Mesenchymal stem cell (in vitro differentiated cells and primary cell): Measurements from ENCODE around the gene TRAF3.
A peak's percentile ranks its signal among the peaks of the same experiment; 100 is the strongest.

Source experiments
- DNase-seq: peaks from one replicate; pipeline ENCODE4 v3.0.0-alpha.2; 2013
- H2AFZ ChIP-seq: one replicate; pipeline ENCODE4 v1.6.1; 2013; ENCODE audit warnings: low read depth, mild to moderate bottlenecking, control low read depth, inconsistent platforms, low read length, moderate library complexity
- H2AK5ac ChIP-seq: 2 replicates; pipeline ENCODE4 v1.6.1; 2013; ENCODE audit warnings: low read length, moderate library complexity, mild to moderate bottlenecking, inconsistent platforms; ENCODE audit not compliant: severe bottlenecking
- H2BK120ac ChIP-seq: one replicate; pipeline ENCODE4 v1.6.1; 2013; ENCODE audit warnings: low read depth, mild to moderate bottlenecking, inconsistent platforms, low read length, moderate library complexity
- H2BK12ac ChIP-seq, 2 experiments: one replicate each; pipeline ENCODE4 v1.6.1; 2013; ENCODE audit warnings: inconsistent platforms in 2 of 2, low read length in 2 of 2, mild to moderate bottlenecking in 2 of 2, moderate library complexity in 2 of 2, control low read depth in 1 of 2
- H2BK15ac ChIP-seq: one replicate; pipeline ENCODE4 v1.6.1; 2013; ENCODE audit warnings: mild to moderate bottlenecking, low read depth, inconsistent platforms; ENCODE audit not compliant: poor library complexity, severe bottlenecking
- H2BK5ac ChIP-seq: 2 replicates; pipeline ENCODE4 v1.6.1; 2013; ENCODE audit warnings: low read depth, mild to moderate bottlenecking, low read length, control low read depth, inconsistent platforms; ENCODE audit not compliant: poor library complexity, severe bottlenecking
- H3K14ac ChIP-seq, 2 experiments: one replicate each; pipeline ENCODE4 v1.6.1; 2013; ENCODE audit warnings: inconsistent platforms in 2 of 2, low read length in 2 of 2, control low read depth in 1 of 2, mild to moderate bottlenecking in 1 of 2, moderate library complexity in 1 of 2
- H3K18ac ChIP-seq, 2 experiments: one replicate each; pipeline ENCODE4 v1.6.1; 2013; ENCODE audit warnings: inconsistent platforms in 2 of 2, low read length in 2 of 2, control low read depth in 1 of 2, low read depth in 1 of 2, mild to moderate bottlenecking in 1 of 2
- H3K23ac ChIP-seq, 2 experiments: one replicate each; pipeline ENCODE4 v1.6.1; 2013; ENCODE audit warnings: inconsistent platforms in 2 of 2, low read length in 2 of 2, mild to moderate bottlenecking in 2 of 2, moderate library complexity in 2 of 2, control low read depth in 1 of 2
- H3K27ac ChIP-seq: 2 replicates; pipeline ENCODE4 v1.5.1; 2013; ENCODE audit warnings: mild to moderate bottlenecking, moderate library complexity, low read length, control low read depth, inconsistent platforms; ENCODE audit not compliant: poor library complexity, severe bottlenecking
- H3K27me3 ChIP-seq, 2 experiments: 2 replicates each; pipeline versions ENCODE4 v1.6.1 to v1.7.0; 2013; ENCODE audit warnings: low read length in 2 of 2, mild to moderate bottlenecking in 2 of 2, moderate library complexity in 2 of 2, control low read depth in 1 of 2, inconsistent platforms in 1 of 2; ENCODE audit not compliant: control insufficient read depth in 1 of 2, insufficient read depth in 1 of 2
- H3K36me3 ChIP-seq, 2 experiments: 2 replicates each; pipeline versions ENCODE4 v1.6.1 to v1.7.0; 2013; ENCODE audit warnings: low read length in 2 of 2, control low read depth in 1 of 2, inconsistent platforms in 1 of 2, low read depth in 1 of 2, mild to moderate bottlenecking in 1 of 2; ENCODE audit not compliant: insufficient read depth in 2 of 2, control insufficient read depth in 1 of 2
- H3K4ac ChIP-seq, 2 experiments: one replicate each; pipeline ENCODE4 v1.6.1; 2013; ENCODE audit warnings: inconsistent platforms in 2 of 2, low read length in 2 of 2, mild to moderate bottlenecking in 2 of 2, moderate library complexity in 2 of 2, control low read depth in 1 of 2, low read depth in 1 of 2
- H3K4me1 ChIP-seq: 2 replicates; pipeline ENCODE4 v1.6.1; 2013; ENCODE audit warnings: low read depth, low read length, control low read depth; ENCODE audit not compliant: control insufficient read depth, insufficient read depth
- H3K4me2 ChIP-seq: 2 replicates; pipeline ENCODE4 v1.6.1; 2013; ENCODE audit warnings: low read length, mild to moderate bottlenecking, inconsistent platforms; ENCODE audit not compliant: poor library complexity, severe bottlenecking
- H3K4me3 ChIP-seq, 2 experiments: 2 replicates each; pipeline versions ENCODE4 v1.5.1 to v1.7.0; 2013; ENCODE audit warnings: low read length in 2 of 2, mild to moderate bottlenecking in 2 of 2, control low read depth in 1 of 2, low read depth in 1 of 2; ENCODE audit not compliant: insufficient read depth in 1 of 2
- H3K79me1 ChIP-seq: replicated peaks from 2 replicates; pipeline ENCODE4 v1.6.1; 2013; ENCODE audit warnings: mild to moderate bottlenecking, control low read depth, low read length, inconsistent platforms; ENCODE audit not compliant: poor library complexity, severe bottlenecking
- H3K9ac ChIP-seq: 2 replicates; pipeline ENCODE4 v1.7.0; 2013; ENCODE audit warnings: mild to moderate bottlenecking, low read length, moderate library complexity
- H3K9me3 ChIP-seq: 2 replicates; pipeline ENCODE4 v1.7.0; 2013; ENCODE audit warnings: mild to moderate bottlenecking, low read length; ENCODE audit not compliant: control insufficient read depth
- H4K8ac ChIP-seq: one replicate; pipeline ENCODE4 v1.6.1; 2013; ENCODE audit warnings: inconsistent platforms, mild to moderate bottlenecking, low read length, moderate library complexity
- H4K91ac ChIP-seq: one replicate; pipeline ENCODE4 v1.6.1; 2013; ENCODE audit warnings: mild to moderate bottlenecking, low read length, inconsistent platforms
- WGBS: methylation state at CpG from one replicate; pipeline ENCODE4 v1.1.7; 2013; ENCODE audit warnings: mixed read lengths; 5-methylcytosine and 5-hydroxymethylcytosine counted together

TRAF3 gene

GRCh38 chr14:102909911-102910310 is 132.7 kb downstream of the TRAF3 start:
- DNase-seq, result no peak
- Histone ChIP-seq H3K14ac (no peak overlapping the region), H2BK5ac (no peak overlapping the region), H3K4ac (no peak overlapping the region), H3K18ac (no peak overlapping the region), H4K8ac (no peak overlapping the region), H3K9ac (no peak overlapping the region), H3K79me1 (no peaks in the 10 kb centered on the region), H2BK15ac (no peak overlapping the region), H2AFZ (no peak overlapping the region), H3K27me3 (no peaks in the 10 kb centered on the region), H2BK120ac (no peak overlapping the region), H3K23ac (no peak overlapping the region), H3K4me3 (no peak overlapping the region), H3K4me2 (no peak overlapping the region), H3K27ac (no peak overlapping the region), H4K91ac (peak overlapping the region; percentile 45), H2BK12ac (no peak overlapping the region), H2AK5ac (no peak overlapping the region), H3K4me1 (no peaks in the 10 kb centered on the region), H3K36me3 (peaks cover 30 to 63% of the 10 kb centered on the region in 2 experiments), H3K9me3 (no peaks in the 10 kb centered on the region)
- WGBS, result 95% methylated on average over 6 of the region's 10 CpGs

DNA sequence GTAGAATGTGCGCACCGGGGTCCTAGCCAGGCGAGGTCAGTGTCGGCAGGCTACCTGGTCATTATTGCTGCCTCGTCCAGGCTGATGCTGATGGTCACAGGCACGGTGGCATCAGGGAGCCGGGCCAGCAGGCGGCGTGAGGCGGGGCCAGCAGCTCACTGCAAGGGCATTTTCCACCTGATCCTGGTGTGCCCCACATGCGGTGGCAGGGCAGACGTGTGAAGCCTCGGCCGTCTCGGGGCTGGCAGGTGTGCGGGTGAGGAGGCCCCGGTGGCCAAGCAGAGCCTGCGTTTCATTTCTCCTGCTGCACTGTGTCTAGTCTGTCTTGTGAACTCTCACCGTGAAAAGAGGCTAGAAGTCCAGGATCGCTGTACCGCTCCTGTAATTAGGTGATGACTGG is 133.2 kb downstream of the TRAF3 start:
- Histone ChIP-seq H3K4me3 (no peak overlapping the region), H2BK12ac (no peak overlapping the region), H3K27me3 (no peaks in the 10 kb centered on the region), H3K9ac (no peak overlapping the region), H2BK5ac (no peak overlapping the region), H3K18ac (no peak overlapping the region), H3K36me3 (peaks cover 25 to 58% of the 10 kb centered on the region in 2 experiments), H2BK120ac (no peak overlapping the region), H3K27ac (no peak overlapping the region), H3K4ac (no peak overlapping the region), H4K8ac (no peak overlapping the region), H2BK15ac (no peak overlapping the region), H3K14ac (no peak overlapping the region), H3K4me2 (no peak overlapping the region), H2AK5ac (no peak overlapping the region), H3K9me3 (no peaks in the 10 kb centered on the region), H2AFZ (no peak overlapping the region), H3K4me1 (no peaks in the 10 kb centered on the region), H3K79me1 (no peaks in the 10 kb centered on the region), H4K91ac (no peak overlapping the region), H3K23ac (no peak overlapping the region)
- WGBS, result 95% methylated on average over 19 of the region's 21 CpGs
- no peak for DNase-seq

DNA sequence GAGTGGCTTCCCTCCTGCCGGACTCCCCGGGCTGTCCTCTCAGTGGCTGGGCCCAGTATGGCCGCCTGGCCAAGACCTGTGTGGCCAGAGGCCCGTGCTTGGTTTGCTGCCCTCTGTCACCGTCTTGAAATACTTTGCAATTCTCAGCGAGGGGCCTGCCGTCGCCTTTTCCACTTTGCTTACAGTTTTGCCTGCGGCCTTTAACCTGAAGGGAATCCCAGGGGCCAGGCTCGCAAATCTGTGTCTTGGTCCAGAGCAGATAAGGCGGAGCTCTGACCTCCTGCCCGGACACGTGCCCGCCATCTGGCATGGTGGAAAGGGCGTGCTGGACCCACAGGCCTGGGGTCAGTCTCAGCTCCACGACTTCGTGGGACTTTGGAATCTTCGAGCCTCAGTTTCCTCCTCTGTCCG is 134.3 kb downstream of the TRAF3 start:
- no peak overlapping the region for H2AK5ac ChIP-seq
- H3K9ac ChIP-seq, result no peak overlapping the region
- H3K36me3 ChIP-seq, result peaks cover 14 to 53% of the 10 kb centered on the region in 2 experiments
- no peak overlapping the region for H2BK15ac ChIP-seq
- no peak overlapping the region for H2BK120ac ChIP-seq
- no peak overlapping the region for H3K4me3 ChIP-seq
- no peak overlapping the region for H4K8ac ChIP-seq
- DNase-seq, result no peak
- H3K27me3 ChIP-seq, result no peaks in the 10 kb centered on the region
- no peak overlapping the region for H3K18ac ChIP-seq
- H3K14ac ChIP-seq, result no peak overlapping the region
- H3K4me1 ChIP-seq, result no peaks in the 10 kb centered on the region
- no peaks in the 10 kb centered on the region for H3K9me3 ChIP-seq
- H3K23ac ChIP-seq, result no peak overlapping the region
- WGBS, result 82% methylated on average over 19 of the region's 19 CpGs
- no peak overlapping the region for H3K4me2 ChIP-seq
- H3K4ac ChIP-seq, result no peak overlapping the region
- no peak overlapping the region for H2AFZ ChIP-seq
- H3K79me1 ChIP-seq, result no peaks in the 10 kb centered on the region
- H3K27ac ChIP-seq, result no peak overlapping the region
- no peak overlapping the region for H4K91ac ChIP-seq
- H2BK12ac ChIP-seq, result no peak overlapping the region
- H2BK5ac ChIP-seq, result no peak overlapping the region

GRCh38 chr14:102911991-102912761 is 134.9 kb downstream of the TRAF3 start:
- no peaks in the 10 kb centered on the region for H3K9me3 ChIP-seq

More at GRCh38 chr14:102911991-102912761, 134.9 kb downstream of the TRAF3 start:
- H3K36me3 ChIP-seq, result peaks cover 9 to 46% of the 10 kb centered on the region in 2 experiments
- H3K79me1 ChIP-seq, result no peaks in the 10 kb centered on the region
- H3K4me1 ChIP-seq, result no peaks in the 10 kb centered on the region
- no peak overlapping the region for H3K4me2 ChIP-seq
- no peak overlapping the region for H2BK5ac ChIP-seq
- no peak overlapping the region for H2AK5ac ChIP-seq
- no peak for DNase-seq
- no peak overlapping the region for H4K8ac ChIP-seq
- H3K14ac ChIP-seq, result no peak overlapping the region
- peaks cover 0 to 3% of the 10 kb centered on the region in 2 experiments for H3K27me3 ChIP-seq
- H3K27ac ChIP-seq, result no peak overlapping the region
- no peak overlapping the region for H3K4me3 ChIP-seq
- no peak overlapping the region for H2BK120ac ChIP-seq
- H4K91ac ChIP-seq, result no peak overlapping the region
- no peak overlapping the region for H3K9ac ChIP-seq
- no peak overlapping the region for H2BK15ac ChIP-seq
- H3K4ac ChIP-seq, result no peak overlapping the region
- H2AFZ ChIP-seq, result no peak overlapping the region
- no peak overlapping the region for H3K18ac ChIP-seq
- no peak overlapping the region for H3K23ac ChIP-seq
- H2BK12ac ChIP-seq, result no peak overlapping the region
- WGBS, result 94% methylated on average over 21 of the region's 21 CpGs
